Measurements from ENCODE around the gene MACROH2A2. TPM values are rescaled to one million over a fixed set of nuclear protein-coding genes. Genes with fewer than 3 reads are reported as not detected.

Gene MACROH2A2
- total RNA-seq, 1 experiment from 2014 or later = not detected

DNA sequence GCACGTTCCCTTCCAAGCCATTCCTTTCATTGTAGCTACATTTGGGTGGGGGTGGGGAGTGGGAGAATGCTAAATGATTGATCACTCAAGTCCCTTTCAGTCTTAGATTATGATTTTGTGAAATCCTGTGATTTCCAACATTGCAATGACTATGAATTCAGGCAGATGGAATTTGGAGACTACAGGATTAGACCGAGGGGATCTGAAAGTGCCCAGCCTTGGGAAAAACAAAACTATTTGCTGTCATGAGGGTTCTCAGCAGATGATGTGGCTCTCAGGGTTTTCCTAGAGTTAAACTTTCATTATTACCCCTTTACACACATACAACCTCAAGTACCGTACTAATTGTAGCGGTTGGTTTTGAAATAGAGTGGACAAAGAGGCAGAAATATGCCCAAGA lies 4.7 kb downstream of the MACROH2A2 start:
- H3K36me3 ChIP-seq (ENCODE audit: insufficient read depth, low read length) = no peaks in the 10 kb centered on the region
- no peaks in the 10 kb centered on the region for H3K9me3 ChIP-seq (ENCODE audit: low read length)
- no peaks in the 10 kb centered on the region; the same call in 1 of the 2 replicates for H3K4me1 ChIP-seq (ENCODE audit: low read length)
- DNase-seq = no peak
- H3K27me3 ChIP-seq (ENCODE audit: low read length) = no peaks in the 10 kb centered on the region
- H3K9ac ChIP-seq (ENCODE audit: low read length) = no peak overlapping the region
- no peak overlapping the region for H3K4me2 ChIP-seq (ENCODE audit: low read depth, low read length, poor library complexity, severe bottlenecking)
- H2AFZ ChIP-seq (ENCODE audit: low read length) = no peak overlapping the region
- no peaks in the 10 kb centered on the region for H3K79me2 ChIP-seq (ENCODE audit: low read length)
- H3K27ac ChIP-seq (ENCODE audit: low read length) = no peak overlapping the region
- no peaks in the 10 kb centered on the region for H4K20me1 ChIP-seq (ENCODE audit: insufficient read depth, low read depth, low read length)
- no peak overlapping the region for H3K4me3 ChIP-seq (ENCODE audit: low read length)
- H3K9me2 ChIP-seq (replicated peaks; ENCODE audit: insufficient read depth, low read length) = no peaks in the 10 kb centered on the region

- Histone ChIP-seq H4K20me1 (ENCODE audit: insufficient read depth, low read depth, low read length) (no peaks in the 10 kb centered on the region), H3K4me2 (ENCODE audit: low read depth, low read length, poor library complexity, severe bottlenecking) (no peak overlapping the region), H3K27ac (ENCODE audit: low read length) (no peak overlapping the region), H3K9me2 (replicated peaks; ENCODE audit: insufficient read depth, low read length) (no peaks in the 10 kb centered on the region), H3K9me3 (ENCODE audit: low read length) (no peaks in the 10 kb centered on the region), H3K27me3 (ENCODE audit: low read length) (no peaks in the 10 kb centered on the region), H3K79me2 (ENCODE audit: low read length) (no peaks in the 10 kb centered on the region), H3K36me3 (ENCODE audit: insufficient read depth, low read length) (no peaks in the 10 kb centered on the region), H3K4me1 (ENCODE audit: low read length) (no peaks in the 10 kb centered on the region; the same call in 1 of the 2 replicates), H3K9ac (ENCODE audit: low read length) (no peak overlapping the region), H2AFZ (ENCODE audit: low read length) (no peak overlapping the region), H3K4me3 (ENCODE audit: low read length) (no peak overlapping the region)
- no peak for DNase-seq
Measured at GRCh38 chr10:70060389-70060788, 7.7 kb downstream of the MACROH2A2 start.

GRCh38 chr10:70063418-70064098 lies 10.9 kb downstream of the MACROH2A2 start:
- H3K9me2 ChIP-seq (replicated peaks; ENCODE audit: insufficient read depth, low read length) = no peaks in the 10 kb centered on the region
- no peaks in the 10 kb centered on the region for H3K9me3 ChIP-seq (ENCODE audit: low read length)
- H3K36me3 ChIP-seq (ENCODE audit: insufficient read depth, low read length) = no peaks in the 10 kb centered on the region
- no peak overlapping the region for H3K4me2 ChIP-seq (ENCODE audit: low read depth, low read length, poor library complexity, severe bottlenecking)
- H3K9ac ChIP-seq (ENCODE audit: low read length) = no peak overlapping the region
- no peak overlapping the region for H2AFZ ChIP-seq (ENCODE audit: low read length)
- no peaks in the 10 kb centered on the region for H3K79me2 ChIP-seq (ENCODE audit: low read length)
- no peak overlapping the region for H3K27ac ChIP-seq (ENCODE audit: low read length)
- no peak for DNase-seq
- H3K4me1 ChIP-seq (ENCODE audit: low read length) = no peaks in the 10 kb centered on the region; the same call in 1 of the 2 replicates
- H3K27me3 ChIP-seq (ENCODE audit: low read length) = no peaks in the 10 kb centered on the region
- H3K4me3 ChIP-seq (ENCODE audit: low read length) = no peak overlapping the region
- no peaks in the 10 kb centered on the region for H4K20me1 ChIP-seq (ENCODE audit: insufficient read depth, low read depth, low read length)

GRCh38 chr10:70064486-70064885 lies 11.8 kb downstream of the MACROH2A2 start:
- Histone ChIP-seq H3K4me1 (ENCODE audit: low read length) (peaks cover 4% of the 10 kb centered on the region), H3K9me3 (ENCODE audit: low read length) (no peaks in the 10 kb centered on the region), H3K27ac (ENCODE audit: low read length) (no peak overlapping the region), H3K36me3 (ENCODE audit: insufficient read depth, low read length) (no peaks in the 10 kb centered on the region), H3K27me3 (ENCODE audit: low read length) (no peaks in the 10 kb centered on the region), H3K4me2 (ENCODE audit: low read depth, low read length, poor library complexity, severe bottlenecking) (no peak overlapping the region), H4K20me1 (ENCODE audit: insufficient read depth, low read depth, low read length) (no peaks in the 10 kb centered on the region), H3K9me2 (replicated peaks; ENCODE audit: insufficient read depth, low read length) (no peaks in the 10 kb centered on the region), H2AFZ (ENCODE audit: low read length) (no peak overlapping the region), H3K4me3 (ENCODE audit: low read length) (no peak overlapping the region), H3K9ac (ENCODE audit: low read length) (no peak overlapping the region), H3K79me2 (ENCODE audit: low read length) (no peaks in the 10 kb centered on the region)
- no peak for DNase-seq

- Histone ChIP-seq H3K4me2 (ENCODE audit: low read depth, low read length, poor library complexity, severe bottlenecking) (no peak overlapping the region), H3K4me1 (ENCODE audit: low read length) (peaks cover 4% of the 10 kb centered on the region), H4K20me1 (ENCODE audit: insufficient read depth, low read depth, low read length) (no peaks in the 10 kb centered on the region), H2AFZ (ENCODE audit: low read length) (no peak overlapping the region), H3K9ac (ENCODE audit: low read length) (no peak overlapping the region), H3K36me3 (ENCODE audit: insufficient read depth, low read length) (no peaks in the 10 kb centered on the region), H3K9me2 (replicated peaks; ENCODE audit: insufficient read depth, low read length) (no peaks in the 10 kb centered on the region), H3K79me2 (ENCODE audit: low read length) (no peaks in the 10 kb centered on the region), H3K27me3 (ENCODE audit: low read length) (no peaks in the 10 kb centered on the region), H3K4me3 (ENCODE audit: low read length) (no peak overlapping the region), H3K9me3 (ENCODE audit: low read length) (no peaks in the 10 kb centered on the region), H3K27ac (ENCODE audit: low read length) (no peak overlapping the region)
- no peak for DNase-seq
Measured at GRCh38 chr10:70066190-70066589, 13.5 kb downstream of the MACROH2A2 start.

DNA sequence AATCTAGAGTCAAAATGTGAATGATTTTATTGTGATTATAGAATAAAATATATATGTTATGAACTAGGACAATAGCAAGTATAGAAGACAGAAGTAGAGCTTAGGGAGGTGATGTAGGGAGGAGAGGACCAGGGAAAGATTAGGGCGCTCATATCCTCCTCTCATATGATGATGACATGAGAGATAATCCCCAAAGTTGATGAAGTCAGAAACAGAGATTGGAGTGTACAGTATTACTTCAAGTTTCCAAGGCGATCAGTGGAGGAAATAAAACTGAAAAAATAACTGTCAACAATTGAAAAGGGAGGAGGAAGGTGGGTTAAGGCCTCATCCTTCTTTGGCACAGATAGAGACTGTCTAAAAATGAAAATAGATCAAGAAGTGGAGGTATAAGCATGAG lies 14.9 kb downstream of the MACROH2A2 start:
- H3K36me3 ChIP-seq (ENCODE audit: insufficient read depth, low read length) = no peaks in the 10 kb centered on the region
- no peak for DNase-seq
- no peak overlapping the region for H3K9ac ChIP-seq (ENCODE audit: low read length)
- no peaks in the 10 kb centered on the region for H3K9me2 ChIP-seq (replicated peaks; ENCODE audit: insufficient read depth, low read length)
- H3K27ac ChIP-seq (ENCODE audit: low read length) = no peak overlapping the region
- H3K9me3 ChIP-seq (ENCODE audit: low read length) = no peaks in the 10 kb centered on the region
- no peak overlapping the region for H3K4me3 ChIP-seq (ENCODE audit: low read length)
- no peaks in the 10 kb centered on the region for H3K79me2 ChIP-seq (ENCODE audit: low read length)
- H3K4me2 ChIP-seq (ENCODE audit: low read depth, low read length, poor library complexity, severe bottlenecking) = no peak overlapping the region
- no peak overlapping the region for H2AFZ ChIP-seq (ENCODE audit: low read length)
- H3K27me3 ChIP-seq (ENCODE audit: low read length) = no peaks in the 10 kb centered on the region
- H4K20me1 ChIP-seq (ENCODE audit: insufficient read depth, low read depth, low read length) = no peaks in the 10 kb centered on the region
- H3K4me1 ChIP-seq (ENCODE audit: low read length) = peaks cover 4% of the 10 kb centered on the region

GRCh38 chr10:70068925-70069324 lies 16.3 kb downstream of the MACROH2A2 start:
- no peaks in the 10 kb centered on the region for H3K36me3 ChIP-seq (ENCODE audit: insufficient read depth, low read length)
- DNase-seq = no peak
- no peak overlapping the region for H3K4me3 ChIP-seq (ENCODE audit: low read length)
- H3K9ac ChIP-seq (ENCODE audit: low read length) = no peak overlapping the region
- no peaks in the 10 kb centered on the region for H3K9me3 ChIP-seq (ENCODE audit: low read length)
- no peaks in the 10 kb centered on the region for H3K27me3 ChIP-seq (ENCODE audit: low read length)
- H3K27ac ChIP-seq (ENCODE audit: low read length) = no peak overlapping the region
- H2AFZ ChIP-seq (ENCODE audit: low read length) = no peak overlapping the region
- H3K79me2 ChIP-seq (ENCODE audit: low read length) = no peaks in the 10 kb centered on the region
- H3K4me1 ChIP-seq (ENCODE audit: low read length) = peaks cover 4% of the 10 kb centered on the region
- no peak overlapping the region for H3K4me2 ChIP-seq (ENCODE audit: low read depth, low read length, poor library complexity, severe bottlenecking)
- no peaks in the 10 kb centered on the region for H4K20me1 ChIP-seq (ENCODE audit: insufficient read depth, low read depth, low read length)
- no peaks in the 10 kb centered on the region for H3K9me2 ChIP-seq (replicated peaks; ENCODE audit: insufficient read depth, low read length)

DNA sequence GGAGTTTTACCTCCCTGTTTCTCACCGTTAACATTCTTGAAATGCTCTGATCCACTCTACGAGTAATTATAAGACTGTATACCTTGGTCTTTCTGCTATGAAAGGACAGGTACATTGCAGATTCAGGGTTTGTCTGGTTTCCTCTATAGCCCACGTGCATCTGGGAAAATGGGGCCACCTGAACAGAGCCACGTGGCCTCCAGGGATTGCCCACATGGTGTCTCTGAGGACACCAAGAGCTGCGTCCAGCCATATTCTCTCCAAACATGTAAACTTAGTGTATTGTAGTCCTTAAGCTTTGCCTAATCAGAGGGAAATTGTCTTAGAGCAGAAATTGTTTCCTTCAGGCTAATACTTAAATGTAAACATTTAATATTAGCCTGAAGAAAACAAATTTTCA lies 16.7 kb downstream of the MACROH2A2 start:
- Histone ChIP-seq H2AFZ (ENCODE audit: low read length) (no peak overlapping the region), H3K9ac (ENCODE audit: low read length) (no peak overlapping the region), H3K4me2 (ENCODE audit: low read depth, low read length, poor library complexity, severe bottlenecking) (no peak overlapping the region), H3K27me3 (ENCODE audit: low read length) (no peaks in the 10 kb centered on the region), H3K4me1 (ENCODE audit: low read length) (peaks cover 4% of the 10 kb centered on the region), H3K9me2 (replicated peaks; ENCODE audit: insufficient read depth, low read length) (no peaks in the 10 kb centered on the region), H3K9me3 (ENCODE audit: low read length) (no peaks in the 10 kb centered on the region), H4K20me1 (ENCODE audit: insufficient read depth, low read depth, low read length) (no peaks in the 10 kb centered on the region), H3K36me3 (ENCODE audit: insufficient read depth, low read length) (no peaks in the 10 kb centered on the region), H3K27ac (ENCODE audit: low read length) (no peak overlapping the region), H3K4me3 (ENCODE audit: low read length) (no peak overlapping the region), H3K79me2 (ENCODE audit: low read length) (no peaks in the 10 kb centered on the region)
- DNase-seq = no peak

All from Karpas-422 (cell line).